WTC11 (cell line): ENCODE results near the gene GPR65. TPM values are rescaled to one million over a fixed set of nuclear protein-coding genes. Genes with fewer than 3 reads are reported as not detected.

Experiments
- ATAC-seq: fragments of 200-7000 bp; cut with Tn5 transposase; 2 replicates; pipeline ENCODE4 v1.10.0; 2021; ENCODE audit warnings: mild to moderate bottlenecking, moderate library complexity
- CTCF ChIA-PET: fragments of 300-600 bp; sonication (Branson Sonifier 250); formaldehyde crosslinking; loops from one replicate; lab custom pipeline; 2021; ENCODE audit warnings: antibody characterized with exemption; lab: Charles Lee
- POLR2A ChIA-PET: fragments of 350-600 bp; sonication (Branson Sonifier 250); formaldehyde crosslinking; loops from one replicate; lab custom pipeline; 2021; ENCODE audit warnings: antibody characterized with exemption; lab: Charles Lee
- DNase-seq: peaks from one replicate; pipeline ENCODE4 v3.0.0; 2021; ENCODE audit warnings: low spot score
- H3K27ac Mint-ChIP-seq: 2 replicates; pipeline ENCODE4 v1.8.0; 2021; ENCODE audit warnings: mixed read lengths
- H3K27me3 Mint-ChIP-seq: 2 replicates; pipeline ENCODE4 v1.8.0; 2021; ENCODE audit warnings: low read depth, mild to moderate bottlenecking, moderate library complexity, mixed read lengths
- H3K36me3 Mint-ChIP-seq: 2 replicates; pipeline ENCODE4 v1.8.0; 2021; ENCODE audit warnings: mixed read lengths
- H3K4me1 Mint-ChIP-seq: 2 replicates; pipeline ENCODE4 v1.8.0; 2022; ENCODE audit warnings: mixed read lengths
- H3K4me3 Mint-ChIP-seq: 2 replicates; pipeline ENCODE4 v1.8.0; 2021; ENCODE audit warnings: mild to moderate bottlenecking, moderate library complexity, mixed read lengths
- H3K9me3 Mint-ChIP-seq: 2 replicates; pipeline ENCODE4 v1.8.0; 2021; ENCODE audit warnings: mixed read lengths
- EMX1 ChIP-seq: fragments of 250-450 bp; sonication (Bioruptor Pico); IDR thresholded peaks from 2 replicates; pipeline ENCODE4 v1.8.0; 2021; ENCODE audit warnings: mild to moderate bottlenecking
- FOXJ3 ChIP-seq: sonication (generic); formaldehyde crosslinking; IDR thresholded peaks from 2 replicates; pipeline ENCODE4 v1.9.0; 2021; ENCODE audit warnings: missing genetic modification reagents, mild to moderate bottlenecking, borderline replicate concordance
- GRHL2 ChIP-seq: fragments of 250-450 bp; sonication (Bioruptor Pico); IDR thresholded peaks from 2 replicates; pipeline ENCODE4 v1.8.0; 2022; ENCODE audit warnings: mild to moderate bottlenecking, moderate library complexity; ENCODE audit not compliant: insufficient replicate concordance, severe bottlenecking
- JAZF1 ChIP-seq: fragments of 250-450 bp; sonication (Bioruptor Pico); IDR thresholded peaks from 2 replicates; pipeline ENCODE4 v1.9.0; 2021; ENCODE audit warnings: moderate library complexity, mild to moderate bottlenecking, inconsistent platforms
- KAT7 ChIP-seq: sonication (generic); formaldehyde crosslinking; IDR thresholded peaks from 2 replicates; pipeline ENCODE4 v1.8.1; 2023; ENCODE audit warnings: missing genetic modification reagents, mild to moderate bottlenecking, borderline replicate concordance
- MXD4 ChIP-seq: fragments of 250-450 bp; sonication (Bioruptor Pico); IDR thresholded peaks from 2 replicates; pipeline ENCODE4 v1.8.0; 2021; ENCODE audit warnings: mild to moderate bottlenecking, moderate library complexity, borderline replicate concordance
- NR3C1 ChIP-seq: sonication (generic); formaldehyde crosslinking; conservative IDR thresholded peaks from 2 replicates; pipeline ENCODE4 v1.8.1; 2023; ENCODE audit warnings: low read depth, mild to moderate bottlenecking, missing genetic modification reagents
- SOX15 ChIP-seq: fragments of 250-450 bp; sonication (Bioruptor Pico); IDR thresholded peaks from 2 replicates; pipeline ENCODE4 v1.9.0; 2021; ENCODE audit warnings: mild to moderate bottlenecking
- SP1 ChIP-seq: sonication (generic); formaldehyde crosslinking; conservative IDR thresholded peaks from 2 replicates; pipeline ENCODE4 v1.8.1; 2022; ENCODE audit warnings: missing genetic modification reagents
- ZNF138 ChIP-seq: sonication (generic); formaldehyde crosslinking; conservative IDR thresholded peaks from 2 replicates; pipeline ENCODE4 v1.8.1; 2022; ENCODE audit warnings: mild to moderate bottlenecking, moderate library complexity, missing genetic modification reagents
- ZNF416 ChIP-seq: fragments of 250-450 bp; sonication (Bioruptor Pico); IDR thresholded peaks from 2 replicates; pipeline ENCODE4 v1.9.0; 2021; ENCODE audit warnings: mild to moderate bottlenecking, inconsistent platforms
- ZNF423 ChIP-seq: fragments of 250-450 bp; sonication (Bioruptor Pico); IDR thresholded peaks from 2 replicates; pipeline ENCODE4 v2.1.2; 2022; ENCODE audit warnings: mild to moderate bottlenecking, moderate library complexity
- total RNA-seq: library from RNA; stranded (reverse); gene quantifications from 3 replicates; pipeline ENCODE4 v1.2.3, GENCODE V29; 2021
- TF ChIP-seq, protein P1 (sequence below): sonication (generic); formaldehyde crosslinking; IDR thresholded peaks from 2 replicates; pipeline ENCODE4 v1.8.1; 2022; ENCODE audit warnings: mild to moderate bottlenecking, moderate library complexity, missing genetic modification reagents
- TF ChIP-seq, protein P2 (sequence below): sonication (generic); formaldehyde crosslinking; IDR thresholded peaks from 2 replicates; pipeline ENCODE4 v1.8.0; 2022; ENCODE audit warnings: missing genetic modification reagents
- TF ChIP-seq, protein P3 (sequence below): fragments of 200-600 bp; IDR thresholded peaks from 2 replicates; pipeline ENCODE4 v1.8.0; 2022; ENCODE audit warnings: antibody characterized with exemption
- TF ChIP-seq, protein P4 (sequence below): sonication (generic); formaldehyde crosslinking; IDR thresholded peaks from 2 replicates; pipeline ENCODE4 v1.8.1; 2023; ENCODE audit warnings: mild to moderate bottlenecking, missing genetic modification reagents, moderate library complexity
- TF ChIP-seq, protein P5 (sequence below): sonication (generic); formaldehyde crosslinking; IDR thresholded peaks from 2 replicates; pipeline ENCODE4 v1.8.1; 2023; ENCODE audit warnings: mild to moderate bottlenecking, missing genetic modification reagents, moderate library complexity
- TF ChIP-seq, protein P6 (sequence below): sonication (generic); formaldehyde crosslinking; IDR thresholded peaks from 2 replicates; pipeline ENCODE4 v1.8.1; 2022; ENCODE audit warnings: mild to moderate bottlenecking, missing genetic modification reagents, moderate library complexity, borderline replicate concordance
- TF ChIP-seq, protein P7 (sequence below): sonication (generic); formaldehyde crosslinking; IDR thresholded peaks from 2 replicates; pipeline ENCODE4 v1.8.0; 2023; ENCODE audit warnings: missing genetic modification reagents, mild to moderate bottlenecking, borderline replicate concordance
- TF ChIP-seq, protein P8 (sequence below): sonication (generic); formaldehyde crosslinking; IDR thresholded peaks from 2 replicates; pipeline ENCODE4 v1.8.0; 2022; ENCODE audit warnings: mild to moderate bottlenecking, missing genetic modification reagents

GPR65 gene
- total RNA-seq, 1 experiment from 2014 or later, result not detected

DNA sequence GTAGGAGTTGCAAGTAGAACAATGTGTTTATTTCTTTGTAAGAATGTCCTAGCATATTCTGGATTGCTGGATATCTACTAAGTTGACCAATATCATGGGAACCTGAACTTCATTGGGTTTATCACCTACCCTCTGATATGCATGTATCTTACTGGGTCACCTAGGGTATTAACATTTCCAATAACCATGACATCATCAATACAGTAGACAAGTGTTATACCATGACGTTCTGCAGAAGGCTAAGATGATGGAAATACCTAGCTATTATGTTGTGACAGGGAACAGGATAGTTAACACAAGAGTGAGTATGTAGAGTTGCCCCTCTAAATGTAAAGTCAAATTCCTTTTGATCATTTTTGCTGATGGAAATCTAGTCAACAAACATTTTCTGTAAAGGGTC is 26.0 kb downstream of the GPR65 start:
- no peak overlapping the region for H3K4me3 Mint-ChIP-seq
- POLR2A ChIA-PET, result no interaction called here
- H3K27ac Mint-ChIP-seq, result no peak overlapping the region
- DNase-seq, result no peak
- H3K36me3 Mint-ChIP-seq, result no peaks in the 10 kb centered on the region
- ATAC-seq, result no peak
- H3K4me1 Mint-ChIP-seq, result peaks cover 4% of the 10 kb centered on the region; the same call in 1 of the 2 replicates
- no peak for TF ChIP-seq FOXJ3 (CRISPR knock-in tag)
- TF ChIP-seq NR3C1 (CRISPR knock-in tag), result no peak
- no peak for TF ChIP-seq ZNF138 (CRISPR knock-in tag)
- TF ChIP-seq, protein P1, sequence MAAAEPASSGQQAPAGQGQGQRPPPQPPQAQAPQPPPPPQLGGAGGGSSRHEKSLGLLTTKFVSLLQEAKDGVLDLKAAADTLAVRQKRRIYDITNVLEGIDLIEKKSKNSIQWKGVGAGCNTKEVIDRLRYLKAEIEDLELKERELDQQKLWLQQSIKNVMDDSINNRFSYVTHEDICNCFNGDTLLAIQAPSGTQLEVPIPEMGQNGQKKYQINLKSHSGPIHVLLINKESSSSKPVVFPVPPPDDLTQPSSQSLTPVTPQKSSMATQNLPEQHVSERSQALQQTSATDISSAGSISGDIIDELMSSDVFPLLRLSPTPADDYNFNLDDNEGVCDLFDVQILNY (CRISPR knock-in tag), result no peak
- TF ChIP-seq SP1 (CRISPR knock-in tag), result no peak
- no peak for TF ChIP-seq JAZF1 (CRISPR knock-in tag)
- no peak for TF ChIP-seq ZNF423 (CRISPR knock-in tag)
- no peak for TF ChIP-seq ZNF416 (CRISPR knock-in tag)
- TF ChIP-seq, protein P2, sequence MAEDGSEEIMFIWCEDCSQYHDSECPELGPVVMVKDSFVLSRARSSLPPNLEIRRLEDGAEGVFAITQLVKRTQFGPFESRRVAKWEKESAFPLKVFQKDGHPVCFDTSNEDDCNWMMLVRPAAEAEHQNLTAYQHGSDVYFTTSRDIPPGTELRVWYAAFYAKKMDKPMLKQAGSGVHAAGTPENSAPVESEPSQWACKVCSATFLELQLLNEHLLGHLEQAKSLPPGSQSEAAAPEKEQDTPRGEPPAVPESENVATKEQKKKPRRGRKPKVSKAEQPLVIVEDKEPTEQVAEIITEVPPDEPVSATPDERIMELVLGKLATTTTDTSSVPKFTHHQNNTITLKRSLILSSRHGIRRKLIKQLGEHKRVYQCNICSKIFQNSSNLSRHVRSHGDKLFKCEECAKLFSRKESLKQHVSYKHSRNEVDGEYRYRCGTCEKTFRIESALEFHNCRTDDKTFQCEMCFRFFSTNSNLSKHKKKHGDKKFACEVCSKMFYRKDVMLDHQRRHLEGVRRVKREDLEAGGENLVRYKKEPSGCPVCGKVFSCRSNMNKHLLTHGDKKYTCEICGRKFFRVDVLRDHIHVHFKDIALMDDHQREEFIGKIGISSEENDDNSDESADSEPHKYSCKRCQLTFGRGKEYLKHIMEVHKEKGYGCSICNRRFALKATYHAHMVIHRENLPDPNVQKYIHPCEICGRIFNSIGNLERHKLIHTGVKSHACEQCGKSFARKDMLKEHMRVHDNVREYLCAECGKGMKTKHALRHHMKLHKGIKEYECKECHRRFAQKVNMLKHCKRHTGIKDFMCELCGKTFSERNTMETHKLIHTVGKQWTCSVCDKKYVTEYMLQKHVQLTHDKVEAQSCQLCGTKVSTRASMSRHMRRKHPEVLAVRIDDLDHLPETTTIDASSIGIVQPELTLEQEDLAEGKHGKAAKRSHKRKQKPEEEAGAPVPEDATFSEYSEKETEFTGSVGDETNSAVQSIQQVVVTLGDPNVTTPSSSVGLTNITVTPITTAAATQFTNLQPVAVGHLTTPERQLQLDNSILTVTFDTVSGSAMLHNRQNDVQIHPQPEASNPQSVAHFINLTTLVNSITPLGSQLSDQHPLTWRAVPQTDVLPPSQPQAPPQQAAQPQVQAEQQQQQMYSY (CRISPR knock-in tag), result no peak
- TF ChIP-seq GRHL2 (CRISPR knock-in tag), result no peak
- TF ChIP-seq, protein P3, sequence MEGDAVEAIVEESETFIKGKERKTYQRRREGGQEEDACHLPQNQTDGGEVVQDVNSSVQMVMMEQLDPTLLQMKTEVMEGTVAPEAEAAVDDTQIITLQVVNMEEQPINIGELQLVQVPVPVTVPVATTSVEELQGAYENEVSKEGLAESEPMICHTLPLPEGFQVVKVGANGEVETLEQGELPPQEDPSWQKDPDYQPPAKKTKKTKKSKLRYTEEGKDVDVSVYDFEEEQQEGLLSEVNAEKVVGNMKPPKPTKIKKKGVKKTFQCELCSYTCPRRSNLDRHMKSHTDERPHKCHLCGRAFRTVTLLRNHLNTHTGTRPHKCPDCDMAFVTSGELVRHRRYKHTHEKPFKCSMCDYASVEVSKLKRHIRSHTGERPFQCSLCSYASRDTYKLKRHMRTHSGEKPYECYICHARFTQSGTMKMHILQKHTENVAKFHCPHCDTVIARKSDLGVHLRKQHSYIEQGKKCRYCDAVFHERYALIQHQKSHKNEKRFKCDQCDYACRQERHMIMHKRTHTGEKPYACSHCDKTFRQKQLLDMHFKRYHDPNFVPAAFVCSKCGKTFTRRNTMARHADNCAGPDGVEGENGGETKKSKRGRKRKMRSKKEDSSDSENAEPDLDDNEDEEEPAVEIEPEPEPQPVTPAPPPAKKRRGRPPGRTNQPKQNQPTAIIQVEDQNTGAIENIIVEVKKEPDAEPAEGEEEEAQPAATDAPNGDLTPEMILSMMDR, result no peak
- TF ChIP-seq MXD4 (CRISPR knock-in tag), result no peak
- TF ChIP-seq SOX15 (CRISPR knock-in tag), result no peak
- TF ChIP-seq, protein P4, sequence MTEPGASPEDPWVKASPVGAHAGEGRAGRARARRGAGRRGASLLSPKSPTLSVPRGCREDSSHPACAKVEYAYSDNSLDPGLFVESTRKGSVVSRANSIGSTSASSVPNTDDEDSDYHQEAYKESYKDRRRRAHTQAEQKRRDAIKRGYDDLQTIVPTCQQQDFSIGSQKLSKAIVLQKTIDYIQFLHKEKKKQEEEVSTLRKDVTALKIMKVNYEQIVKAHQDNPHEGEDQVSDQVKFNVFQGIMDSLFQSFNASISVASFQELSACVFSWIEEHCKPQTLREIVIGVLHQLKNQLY (CRISPR knock-in tag), result no peak
- no peak for TF ChIP-seq EMX1
- TF ChIP-seq, protein P5, sequence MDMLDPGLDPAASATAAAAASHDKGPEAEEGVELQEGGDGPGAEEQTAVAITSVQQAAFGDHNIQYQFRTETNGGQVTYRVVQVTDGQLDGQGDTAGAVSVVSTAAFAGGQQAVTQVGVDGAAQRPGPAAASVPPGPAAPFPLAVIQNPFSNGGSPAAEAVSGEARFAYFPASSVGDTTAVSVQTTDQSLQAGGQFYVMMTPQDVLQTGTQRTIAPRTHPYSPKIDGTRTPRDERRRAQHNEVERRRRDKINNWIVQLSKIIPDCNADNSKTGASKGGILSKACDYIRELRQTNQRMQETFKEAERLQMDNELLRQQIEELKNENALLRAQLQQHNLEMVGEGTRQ (CRISPR knock-in tag), result no peak
- TF ChIP-seq KAT7 (CRISPR knock-in tag), result no peak
- TF ChIP-seq, protein P6, sequence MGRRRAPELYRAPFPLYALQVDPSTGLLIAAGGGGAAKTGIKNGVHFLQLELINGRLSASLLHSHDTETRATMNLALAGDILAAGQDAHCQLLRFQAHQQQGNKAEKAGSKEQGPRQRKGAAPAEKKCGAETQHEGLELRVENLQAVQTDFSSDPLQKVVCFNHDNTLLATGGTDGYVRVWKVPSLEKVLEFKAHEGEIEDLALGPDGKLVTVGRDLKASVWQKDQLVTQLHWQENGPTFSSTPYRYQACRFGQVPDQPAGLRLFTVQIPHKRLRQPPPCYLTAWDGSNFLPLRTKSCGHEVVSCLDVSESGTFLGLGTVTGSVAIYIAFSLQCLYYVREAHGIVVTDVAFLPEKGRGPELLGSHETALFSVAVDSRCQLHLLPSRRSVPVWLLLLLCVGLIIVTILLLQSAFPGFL (CRISPR knock-in tag), result no peak
- TF ChIP-seq, protein P7, sequence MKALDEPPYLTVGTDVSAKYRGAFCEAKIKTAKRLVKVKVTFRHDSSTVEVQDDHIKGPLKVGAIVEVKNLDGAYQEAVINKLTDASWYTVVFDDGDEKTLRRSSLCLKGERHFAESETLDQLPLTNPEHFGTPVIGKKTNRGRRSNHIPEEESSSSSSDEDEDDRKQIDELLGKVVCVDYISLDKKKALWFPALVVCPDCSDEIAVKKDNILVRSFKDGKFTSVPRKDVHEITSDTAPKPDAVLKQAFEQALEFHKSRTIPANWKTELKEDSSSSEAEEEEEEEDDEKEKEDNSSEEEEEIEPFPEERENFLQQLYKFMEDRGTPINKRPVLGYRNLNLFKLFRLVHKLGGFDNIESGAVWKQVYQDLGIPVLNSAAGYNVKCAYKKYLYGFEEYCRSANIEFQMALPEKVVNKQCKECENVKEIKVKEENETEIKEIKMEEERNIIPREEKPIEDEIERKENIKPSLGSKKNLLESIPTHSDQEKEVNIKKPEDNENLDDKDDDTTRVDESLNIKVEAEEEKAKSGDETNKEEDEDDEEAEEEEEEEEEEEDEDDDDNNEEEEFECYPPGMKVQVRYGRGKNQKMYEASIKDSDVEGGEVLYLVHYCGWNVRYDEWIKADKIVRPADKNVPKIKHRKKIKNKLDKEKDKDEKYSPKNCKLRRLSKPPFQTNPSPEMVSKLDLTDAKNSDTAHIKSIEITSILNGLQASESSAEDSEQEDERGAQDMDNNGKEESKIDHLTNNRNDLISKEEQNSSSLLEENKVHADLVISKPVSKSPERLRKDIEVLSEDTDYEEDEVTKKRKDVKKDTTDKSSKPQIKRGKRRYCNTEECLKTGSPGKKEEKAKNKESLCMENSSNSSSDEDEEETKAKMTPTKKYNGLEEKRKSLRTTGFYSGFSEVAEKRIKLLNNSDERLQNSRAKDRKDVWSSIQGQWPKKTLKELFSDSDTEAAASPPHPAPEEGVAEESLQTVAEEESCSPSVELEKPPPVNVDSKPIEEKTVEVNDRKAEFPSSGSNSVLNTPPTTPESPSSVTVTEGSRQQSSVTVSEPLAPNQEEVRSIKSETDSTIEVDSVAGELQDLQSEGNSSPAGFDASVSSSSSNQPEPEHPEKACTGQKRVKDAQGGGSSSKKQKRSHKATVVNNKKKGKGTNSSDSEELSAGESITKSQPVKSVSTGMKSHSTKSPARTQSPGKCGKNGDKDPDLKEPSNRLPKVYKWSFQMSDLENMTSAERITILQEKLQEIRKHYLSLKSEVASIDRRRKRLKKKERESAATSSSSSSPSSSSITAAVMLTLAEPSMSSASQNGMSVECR (CRISPR knock-in tag), result no peak
- TF ChIP-seq, protein P8, sequence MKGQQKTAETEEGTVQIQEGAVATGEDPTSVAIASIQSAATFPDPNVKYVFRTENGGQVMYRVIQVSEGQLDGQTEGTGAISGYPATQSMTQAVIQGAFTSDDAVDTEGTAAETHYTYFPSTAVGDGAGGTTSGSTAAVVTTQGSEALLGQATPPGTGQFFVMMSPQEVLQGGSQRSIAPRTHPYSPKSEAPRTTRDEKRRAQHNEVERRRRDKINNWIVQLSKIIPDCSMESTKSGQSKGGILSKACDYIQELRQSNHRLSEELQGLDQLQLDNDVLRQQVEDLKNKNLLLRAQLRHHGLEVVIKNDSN, result no peak
- H3K27me3 Mint-ChIP-seq, result no peaks in the 10 kb centered on the region
- H3K9me3 Mint-ChIP-seq, result peaks cover 5% of the 10 kb centered on the region
- CTCF ChIA-PET, result interaction anchor here (1.3 kb wide), 1 partner anchor 138 kb away, joined by 7 read pairs; no protein-coding TSS in a partner anchor
